ENCODE results near the gene SELENOK. TPM values are rescaled to one million over a fixed set of nuclear protein-coding genes. Genes with fewer than 3 reads are reported as not detected.

Gene SELENOK
- total and polyA plus RNA-seq, 2 donors (not counting 1 experiment from before 2014, with no cell fraction given), result 27.5 to 56.1 TPM

- H3K27me3 Mint-ChIP-seq, result no peaks in the 10 kb centered on the region
- no peak for DNase-seq
- WGBS (ENCODE audit: insufficient coverage), result 33% methylated on average over 3 of the region's 7 CpGs
- H3K9me3 Mint-ChIP-seq (ENCODE audit: insufficient read depth), result no peaks in the 10 kb centered on the region
- no peak for TF ChIP-seq CTCF (IDR thresholded peaks at IDR 0.05)
- TF ChIP-seq EZH2 (IDR thresholded peaks at IDR 0.05; ENCODE audit: borderline replicate concordance, insufficient read depth, low read depth, low read length, poor library complexity, severe bottlenecking), result no peak
- Histone ChIP-seq H3K9me3 (ENCODE audit: control extremely low read depth in 1 of 3, control insufficient read depth in 2 of 3, insufficient read depth in 1 of 3, low read length in 2 of 3) (no peaks in the 10 kb centered on the region), H3K9ac (ENCODE audit: low read length) (no peak overlapping the region), H4K20me1 (ENCODE audit: control insufficient read depth, insufficient read depth, low read length, poor library complexity, severe bottlenecking) (no peaks in the 10 kb centered on the region), H3K4me1 (ENCODE audit: control insufficient read depth in 2 of 2, insufficient read depth in 2 of 2, low read length in 2 of 2) (peaks cover 8 to 16% of the 10 kb centered on the region in 2 donors), H2AFZ (ENCODE audit: insufficient read depth, low read depth, low read length, poor library complexity, severe bottlenecking) (no peak overlapping the region), H3K27me3 (replicated peaks in 1 of 4; ENCODE audit: control extremely low read depth in 1 of 4, control insufficient read depth in 3 of 4, insufficient read depth in 4 of 4, low read length in 3 of 4) (no peaks in the 10 kb centered on the region), H3K79me2 (ENCODE audit: control insufficient read depth, insufficient read depth, low read length) (no peaks in the 10 kb centered on the region), H3K36me3 (replicated peaks in 1 of 2; ENCODE audit: control extremely low read depth in 1 of 2, control insufficient read depth in 1 of 2, extremely low read depth in 1 of 2, insufficient read depth in 2 of 2, low read length in 1 of 2) (peaks cover 0 to 7% of the 10 kb centered on the region in 2 experiments), H3K27ac (ENCODE audit: low read length in 2 of 2) (no peak overlapping the region), H3K4me2 (replicated peaks; ENCODE audit: low read depth, low read length, poor library complexity, severe bottlenecking) (no peak overlapping the region), H3K4me3 (ENCODE audit: control extremely low read depth in 1 of 5, extremely low read depth in 1 of 5, insufficient read depth in 1 of 5, low read depth in 2 of 5, low read length in 4 of 5) (no peak overlapping the region)
- ATAC-seq (ENCODE audit: low read depth), result no peak
- no peak overlapping the region for H3K4me3 Mint-ChIP-seq
- POLR2A ChIA-PET, result no interaction called here
- CTCF ChIA-PET, result interaction anchor here (0.6 kb wide), 1 partner anchor 592 kb away, joined by 3 read pairs; no protein-coding TSS in a partner anchor
- intact Hi-C loops (cut with micrococcal nuclease), result no loop called here
- H3K27ac Mint-ChIP-seq, result no peak overlapping the region
- peaks cover 26% of the 10 kb centered on the region for H3K4me1 Mint-ChIP-seq
Measured at GRCh38 chr3:53856964-53857363, 34.7 kb downstream of the SELENOK start.

- no peak overlapping the region for H3K4me3 Mint-ChIP-seq
- TF ChIP-seq EZH2 (IDR thresholded peaks at IDR 0.05; ENCODE audit: borderline replicate concordance, insufficient read depth, low read depth, low read length, poor library complexity, severe bottlenecking) (no peak), CTCF (IDR thresholded peaks at IDR 0.05) (no peak)
- no peak overlapping the region for H3K27ac Mint-ChIP-seq
- Histone ChIP-seq H3K9me3 (ENCODE audit: control extremely low read depth in 1 of 3, control insufficient read depth in 2 of 3, insufficient read depth in 1 of 3, low read length in 2 of 3) (no peaks in the 10 kb centered on the region), H3K4me2 (replicated peaks; ENCODE audit: low read depth, low read length, poor library complexity, severe bottlenecking) (no peak overlapping the region), H3K4me3 (ENCODE audit: control extremely low read depth in 1 of 5, extremely low read depth in 1 of 5, insufficient read depth in 1 of 5, low read depth in 2 of 5, low read length in 4 of 5) (no peak overlapping the region), H3K27me3 (replicated peaks in 1 of 4; ENCODE audit: control extremely low read depth in 1 of 4, control insufficient read depth in 3 of 4, insufficient read depth in 4 of 4, low read length in 3 of 4) (peaks cover 0 to 23% (median 6%) of the 10 kb centered on the region in 4 experiments), H3K36me3 (replicated peaks in 1 of 2; ENCODE audit: control extremely low read depth in 1 of 2, control insufficient read depth in 1 of 2, extremely low read depth in 1 of 2, insufficient read depth in 2 of 2, low read length in 1 of 2) (no peaks in the 10 kb centered on the region), H3K27ac (ENCODE audit: low read length in 2 of 2) (no peak overlapping the region), H3K4me1 (ENCODE audit: control insufficient read depth in 2 of 2, insufficient read depth in 2 of 2, low read length in 2 of 2) (peaks cover 4 to 7% of the 10 kb centered on the region in 2 donors), H2AFZ (ENCODE audit: insufficient read depth, low read depth, low read length, poor library complexity, severe bottlenecking) (no peak overlapping the region), H3K9ac (ENCODE audit: low read length) (no peak overlapping the region), H3K79me2 (ENCODE audit: control insufficient read depth, insufficient read depth, low read length) (no peaks in the 10 kb centered on the region), H4K20me1 (ENCODE audit: control insufficient read depth, insufficient read depth, low read length, poor library complexity, severe bottlenecking) (no peaks in the 10 kb centered on the region)
- H3K4me1 Mint-ChIP-seq, result peaks cover 7% of the 10 kb centered on the region
- H3K9me3 Mint-ChIP-seq (ENCODE audit: insufficient read depth), result no peaks in the 10 kb centered on the region
- ChIA-PET CTCF (no interaction called here), POLR2A (no interaction called here)
- DNase-seq (no peak), ATAC-seq (ENCODE audit: low read depth) (no peak)
- H3K27me3 Mint-ChIP-seq, result peaks cover 14% of the 10 kb centered on the region
- intact Hi-C loops (cut with micrococcal nuclease), result no loop called here
- WGBS (ENCODE audit: insufficient coverage), result 73% methylated on average over 3 of the region's 5 CpGs
Measured at GRCh38 chr3:53850895-53851294, 40.8 kb downstream of the SELENOK start.
